CD4-positive, alpha-beta T cell (primary cell): Measurements from ENCODE around the gene SGIP1. TPM values are rescaled to one million over a fixed set of nuclear protein-coding genes. Genes with fewer than 3 reads are reported as not detected.
A peak's percentile ranks its signal among the peaks of the same experiment; 100 is the strongest.

Source experiments
- ATAC-seq: fragments of 200-7000 bp; cut with Tn5 transposase; one replicate; pipeline ENCODE4 v1.10.0; 2022; ENCODE audit warnings: mild to moderate bottlenecking; ENCODE audit not compliant: poor library complexity
- CTCF ChIA-PET: fragments of 350-600 bp; sonication (Branson Sonifier 250); formaldehyde crosslinking; loops from one replicate; lab custom pipeline; 2021; ENCODE audit warnings: antibody characterized with exemption, inconsistent platforms; lab: Charles Lee
- POLR2A ChIA-PET: fragments of 350-600 bp; sonication (Branson Sonifier 250); formaldehyde crosslinking; loops from one replicate; lab custom pipeline; 2021; ENCODE audit warnings: antibody characterized with exemption, inconsistent platforms; lab: Charles Lee
- DNase-seq, 14 experiments: peaks; one replicate each; pipeline ENCODE4 v3.0.0-alpha.2; 2013 to 2020; ENCODE audit warnings: mixed read lengths in 2 of 14
- H3K27ac ChIP-seq, 2 donors: one replicate each; pipeline versions ENCODE4 v1.5.1 to v1.7.0; 2013; ENCODE audit warnings: low read length in 2 of 2, low read depth in 1 of 2, mild to moderate bottlenecking in 1 of 2
- H3K27me3 ChIP-seq, 2 experiments: 1 replicate in 1 of 2; 2 replicates in 1 of 2; pipeline versions ENCODE4 v1.6.1 to v1.7.0; 2013; ENCODE audit warnings: low read length in 2 of 2, control low read depth in 1 of 2, mild to moderate bottlenecking in 1 of 2, moderate library complexity in 1 of 2; ENCODE audit not compliant: insufficient read depth in 2 of 2, control insufficient read depth in 1 of 2
- H3K36me3 ChIP-seq: one replicate; pipeline ENCODE4 v1.6.1; 2013; ENCODE audit warnings: low read length, control low read depth; ENCODE audit not compliant: insufficient read depth
- H3K4me1 ChIP-seq: one replicate; pipeline ENCODE4 v1.6.1; 2013; ENCODE audit warnings: low read length, control low read depth; ENCODE audit not compliant: insufficient read depth
- H3K4me3 ChIP-seq: one replicate; pipeline ENCODE4 v1.5.1; 2013; ENCODE audit warnings: mild to moderate bottlenecking, low read length, moderate library complexity
- H3K9me3 ChIP-seq, 2 experiments: 1 replicate in 1 of 2; 2 replicates in 1 of 2; pipeline versions ENCODE4 v1.6.1 to v1.7.0; 2013; ENCODE audit warnings: low read length in 2 of 2, mild to moderate bottlenecking in 2 of 2, control low read depth in 1 of 2, moderate library complexity in 1 of 2; ENCODE audit not compliant: control insufficient read depth in 1 of 2, insufficient read depth in 1 of 2
- H3K27ac Mint-ChIP-seq: one replicate; pipeline ENCODE4 v1.8.0; 2020; ENCODE audit warnings: mixed read lengths
- H3K27me3 Mint-ChIP-seq: one replicate; pipeline ENCODE4 v1.8.0; 2021; ENCODE audit warnings: mixed read lengths
- H3K36me3 Mint-ChIP-seq: one replicate; pipeline ENCODE4 v1.8.0; 2021; ENCODE audit warnings: low read depth, mixed read lengths
- H3K4me1 Mint-ChIP-seq: one replicate; pipeline ENCODE4 v1.8.0; 2021; ENCODE audit warnings: low read depth, mixed read lengths
- H3K4me3 Mint-ChIP-seq: one replicate; pipeline ENCODE4 v1.8.0; 2020; ENCODE audit warnings: mild to moderate bottlenecking, mixed read lengths
- H3K9me3 Mint-ChIP-seq: one replicate; pipeline ENCODE4 v1.8.0; 2020; ENCODE audit warnings: mixed read lengths
- CTCF ChIP-seq: fragments of 200-600 bp; IDR thresholded peaks from one replicate; pipeline ENCODE4 v1.8.0; 2022; ENCODE audit warnings: antibody characterized with exemption, mild to moderate bottlenecking
- intact Hi-C, 2 experiments: fragments of 100-400 bp; cut with DNase I in 1 of 2; cut with micrococcal nuclease in 1 of 2; formaldehyde crosslinking; loops; one replicate each; pipeline versions ENCODE4 v1.15.1 to v1.9.0; 2023 to 2025; cut with DNase I, micrococcal nuclease
- total RNA-seq, 174 experiments: library from RNA in 2 of 174; stranded (reverse) in 2 of 174; gene quantifications; one replicate each; pipeline ENCODE4 v1.2.3 and lab custom pipeline; 2021 to 2026

SGIP1 gene
- total RNA-seq, 2 experiments from 2014 or later = 0.84 TPM; not detected in 1

- Mint-ChIP-seq H3K36me3 (no peaks in the 10 kb centered on the region), H3K9me3 (no peaks in the 10 kb centered on the region), H3K27ac (peak overlapping the region; percentile 61), H3K4me3 (peak overlapping the region; percentile 90), H3K4me1 (peaks cover 17% of the 10 kb centered on the region), H3K27me3 (peaks cover 48% of the 10 kb centered on the region)
- peaks cover 22 to 29% of the 10 kb centered on the region in 2 experiments for H3K27me3 ChIP-seq
- ChIA-PET CTCF (no interaction called here), POLR2A (interaction anchor here (1.4 kb wide), 1 partner anchor 11 kb away, joined by 3 read pairs; no protein-coding TSS in a partner anchor)
- H3K9me3 ChIP-seq = peaks cover 0 to 6% of the 10 kb centered on the region in 2 experiments
- H3K4me3 ChIP-seq = peak overlapping the region; percentile 46
- no peak overlapping the region for H3K27ac ChIP-seq
- peak in 4 of 14 experiments; percentile 9 to 35 (median 27) for DNase-seq
- peak; percentile 65 for ATAC-seq
- no peak for TF ChIP-seq CTCF
- intact Hi-C loops = no loop called here
- H3K36me3 ChIP-seq = no peaks in the 10 kb centered on the region
- H3K4me1 ChIP-seq = peaks cover 8% of the 10 kb centered on the region
Observed at GRCh38 chr1:66532798-66533783, 862 bp upstream of the SGIP1 start.

GRCh38 chr1:66535061-66535460, 1.1 kb downstream of the SGIP1 start:
- CTCF ChIA-PET = no interaction called here

More at GRCh38 chr1:66535061-66535460, 1.1 kb downstream of the SGIP1 start:
- no peak for ATAC-seq
- H3K4me3 Mint-ChIP-seq = no peak overlapping the region
- POLR2A ChIA-PET = interaction anchor here (0.9 kb wide), 1 partner anchor 14 kb away, joined by 4 read pairs; no protein-coding TSS in a partner anchor
- Histone ChIP-seq H3K36me3 (no peaks in the 10 kb centered on the region), H3K4me3 (no peak overlapping the region), H3K4me1 (peaks cover 8% of the 10 kb centered on the region), H3K27ac (no peak overlapping the region), H3K9me3 (peaks cover 0 to 6% of the 10 kb centered on the region in 2 experiments), H3K27me3 (peaks cover 22 to 29% of the 10 kb centered on the region in 2 experiments)
- peaks cover 17% of the 10 kb centered on the region for H3K4me1 Mint-ChIP-seq
- H3K36me3 Mint-ChIP-seq = no peaks in the 10 kb centered on the region
- TF ChIP-seq CTCF = no peak
- H3K27ac Mint-ChIP-seq = no peak overlapping the region
- H3K9me3 Mint-ChIP-seq = no peaks in the 10 kb centered on the region
- H3K27me3 Mint-ChIP-seq = peaks cover 45% of the 10 kb centered on the region
- DNase-seq = no peak
- intact Hi-C loops = no loop called here
